GM21576 (cell line): Measurements from ENCODE around the gene CD200R1L.
"Not testable (repeated sequence)": the region's sequence is repeated elsewhere in the genome, so short reads cannot be mapped to it uniquely, and the experiment has no call there.

ENCODE experiments used
- ATAC-seq: cut with Tn5 transposase; IDR thresholded peaks from one replicate; pipeline ENCODE4 v1.9.1; 2021; ENCODE audit warnings: mild to moderate bottlenecking, moderate library complexity; ENCODE audit not compliant: unreplicated experiment

CD200R1L gene, protein sequence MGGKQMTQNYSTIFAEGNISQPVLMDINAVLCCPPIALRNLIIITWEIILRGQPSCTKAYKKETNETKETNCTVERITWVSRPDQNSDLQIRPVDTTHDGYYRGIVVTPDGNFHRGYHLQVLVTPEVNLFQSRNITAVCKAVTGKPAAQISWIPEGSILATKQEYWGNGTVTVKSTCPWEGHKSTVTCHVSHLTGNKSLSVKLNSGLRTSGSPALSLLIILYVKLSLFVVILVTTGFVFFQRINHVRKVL

GRCh38 chr3:112846764-112847163 lies at the start of gene CD200R1L:
CD200R1L (minus strand) TSS chr3:112846864; CDS start chr3:112829367, 17,497 bp downstream.
- ATAC-seq: no peak

DNA sequence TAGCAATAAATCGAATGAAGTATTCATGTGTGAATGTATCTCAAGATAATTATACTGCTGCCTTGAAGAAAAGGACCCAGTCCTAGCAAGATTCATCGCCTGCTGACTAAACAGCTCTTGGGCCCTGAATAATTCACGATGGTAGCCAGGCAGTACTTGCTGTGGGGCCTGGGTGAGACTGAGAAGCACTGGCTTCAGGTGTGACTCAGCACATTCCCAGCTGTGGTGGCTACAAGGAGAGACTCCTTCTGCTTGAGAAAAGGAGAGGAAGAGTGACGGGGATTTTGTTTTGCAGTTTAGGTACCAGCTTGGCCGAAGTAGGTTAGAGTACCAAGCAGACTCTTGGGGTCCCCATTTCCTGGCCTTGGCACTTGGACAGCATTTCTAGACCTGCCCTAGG lies 47.6 kb upstream of the CD200R1L start:
- ATAC-seq: no peak

DNA sequence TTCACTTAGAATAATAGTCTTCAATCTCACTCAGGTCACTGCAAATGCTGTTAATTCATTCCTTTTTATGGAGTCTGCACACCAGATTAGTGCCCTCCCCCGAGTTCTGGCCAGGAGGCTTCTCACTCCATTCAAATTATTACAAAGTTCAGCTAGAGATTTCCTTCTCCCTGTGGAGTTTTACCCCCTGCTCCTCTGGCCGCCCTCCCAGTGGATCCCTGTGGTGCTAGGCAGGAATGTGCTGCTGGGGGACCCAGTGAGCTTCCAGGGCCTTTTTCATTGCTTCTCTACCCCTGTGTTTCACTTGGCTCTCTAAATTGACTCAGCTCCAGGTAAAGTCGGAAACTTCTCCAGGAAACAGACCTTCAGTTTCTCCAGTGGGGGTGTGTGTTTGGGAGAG lies 42.7 kb upstream of the CD200R1L start:
- ATAC-seq: no peak

- ATAC-seq: no peak
Observed at GRCh38 chr3:112888381-112889085, 41.9 kb upstream of the CD200R1L start.

- ATAC-seq: no peak
Observed at GRCh38 chr3:112884678-112885290, 38.1 kb upstream of the CD200R1L start.

DNA sequence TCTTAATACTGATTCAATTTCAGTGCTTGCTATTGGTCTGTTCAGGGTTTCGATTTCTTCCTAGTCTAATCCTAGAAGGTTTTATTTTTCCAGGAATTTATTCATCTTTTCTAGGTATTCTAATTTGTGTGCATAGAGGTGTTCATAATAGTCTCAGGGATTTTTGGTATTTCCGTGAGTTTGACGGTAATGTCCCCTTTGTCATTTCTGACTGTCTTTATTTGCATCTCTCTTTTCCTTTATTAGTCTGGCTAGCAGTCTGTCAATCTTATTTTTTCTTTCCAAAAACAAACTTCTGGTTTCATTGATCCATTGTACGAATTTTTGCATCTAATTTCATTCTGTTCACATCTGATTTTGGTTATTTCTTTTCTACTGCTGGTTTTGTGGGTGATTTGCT lies 35.2 kb upstream of the CD200R1L start:
- no peak for ATAC-seq

DNA sequence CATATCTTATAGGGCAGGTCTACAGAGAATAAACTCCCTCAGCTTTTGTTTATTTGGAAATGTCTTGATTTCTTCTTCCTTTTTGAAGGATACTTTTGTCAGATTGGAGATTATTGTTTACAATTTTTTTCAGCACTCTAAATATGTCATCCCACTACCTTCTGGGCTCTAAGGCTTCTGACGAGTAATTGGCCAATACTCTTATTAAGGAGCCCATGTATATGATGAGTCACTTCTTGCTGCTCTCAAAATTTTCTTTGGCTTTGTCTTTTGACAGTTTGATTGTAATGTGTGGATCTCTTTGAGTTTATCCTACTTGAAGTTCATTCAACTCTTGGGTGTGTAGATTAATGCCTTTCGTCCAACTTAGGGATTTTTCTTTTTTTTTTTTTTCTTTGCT lies 28.9 kb upstream of the CD200R1L start:
- ATAC-seq: no peak

GRCh38 chr3:112874725-112875124 lies 28.1 kb upstream of the CD200R1L start:
- no peak for ATAC-seq

GRCh38 chr3:112873632-112874031 lies 27.0 kb upstream of the CD200R1L start:
- peak; percentile 82 for ATAC-seq

- no peak for ATAC-seq
Observed at GRCh38 chr3:112871735-112872134, 25.1 kb upstream of the CD200R1L start.

DNA sequence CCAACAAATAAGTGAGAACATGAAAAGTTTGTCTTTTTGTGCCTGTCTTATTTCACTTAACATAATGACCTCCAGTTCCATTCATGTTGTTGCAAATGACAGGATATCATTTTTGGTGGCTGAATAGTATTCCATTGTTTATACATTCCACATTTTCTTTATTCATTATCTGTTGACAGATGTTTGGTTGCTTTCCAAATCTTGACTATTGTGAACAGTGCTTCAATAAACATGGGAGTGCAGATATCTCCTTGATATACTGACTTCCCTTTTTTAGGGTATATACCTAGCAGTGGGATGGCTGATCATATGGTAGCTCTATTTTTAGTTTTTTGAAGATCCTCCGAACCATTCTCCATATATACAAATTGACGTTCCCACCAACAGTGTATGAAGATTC lies 19.1 kb upstream of the CD200R1L start:
- ATAC-seq: no peak

DNA sequence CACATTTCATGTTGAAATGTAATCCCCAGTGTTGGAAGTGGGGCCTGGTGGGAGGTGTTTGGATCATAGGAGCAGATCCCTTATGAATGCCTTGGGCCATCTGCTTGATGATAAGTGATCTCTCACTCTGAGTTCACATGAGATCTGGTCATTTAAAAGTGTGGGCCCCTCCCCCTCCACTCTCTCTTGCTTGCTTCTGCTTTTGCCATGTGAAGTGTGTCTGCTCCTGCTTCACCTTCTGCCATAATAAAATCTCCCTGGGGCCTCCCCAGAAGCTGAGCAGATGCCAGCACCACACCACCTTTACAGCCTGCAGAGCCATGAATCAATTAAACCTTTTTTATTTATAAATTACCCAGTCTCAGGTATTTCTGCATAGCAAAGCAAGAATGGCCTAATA lies 14.2 kb upstream of the CD200R1L start:
- no peak for ATAC-seq

- ATAC-seq: no peak
Observed at GRCh38 chr3:112858410-112859069, 11.9 kb upstream of the CD200R1L start.

DNA sequence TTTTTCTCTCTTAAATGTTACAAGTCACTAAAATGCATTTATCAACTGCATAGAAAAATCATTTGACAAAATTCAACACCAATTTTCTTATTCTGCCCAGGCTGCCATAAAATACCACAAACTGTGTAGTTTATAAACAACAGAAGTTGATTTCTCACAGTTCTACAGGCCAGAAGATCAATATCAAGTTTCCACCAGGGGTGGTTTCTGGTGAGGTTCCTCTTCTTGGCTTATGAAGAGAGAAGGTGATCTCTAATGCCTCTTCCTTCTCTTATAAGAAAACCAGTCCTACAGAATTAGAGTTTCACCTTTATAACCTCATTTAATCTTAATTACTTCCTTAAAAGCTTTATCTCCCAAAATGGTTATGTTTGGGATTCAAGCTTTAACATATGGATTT lies 10.9 kb upstream of the CD200R1L start:
- ATAC-seq: no peak

GRCh38 chr3:112856537-112856936 lies 9.9 kb upstream of the CD200R1L start:
- ATAC-seq: no peak

DNA sequence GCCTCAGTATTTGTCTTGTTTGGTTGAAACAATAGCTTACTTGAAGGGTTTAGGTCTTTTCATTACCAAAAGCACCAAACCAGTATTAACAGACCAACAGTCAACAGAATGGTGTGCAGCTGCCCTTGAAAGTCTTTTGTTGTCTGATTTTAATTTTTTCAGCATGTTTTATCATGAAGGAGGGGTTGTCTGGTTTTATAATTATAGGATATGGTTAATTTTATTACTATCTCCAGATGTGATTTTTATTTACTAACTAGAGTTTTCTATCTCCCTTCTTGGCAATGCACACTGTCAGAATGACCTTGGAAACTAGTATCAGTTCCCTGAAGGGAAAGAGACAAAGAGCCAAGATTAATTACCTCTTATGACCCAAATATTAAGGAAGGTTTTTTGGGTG lies 9.2 kb upstream of the CD200R1L start:
- ATAC-seq: no peak

- ATAC-seq: not testable (repeated sequence)
Observed at GRCh38 chr3:112855074-112855473, 8.4 kb upstream of the CD200R1L start.

GRCh38 chr3:112848196-112848595 lies 1.5 kb upstream of the CD200R1L start:
- no peak for ATAC-seq

GRCh38 chr3:112847692-112848091 lies 1.0 kb upstream of the CD200R1L start:
- peak; percentile 83 for ATAC-seq

DNA sequence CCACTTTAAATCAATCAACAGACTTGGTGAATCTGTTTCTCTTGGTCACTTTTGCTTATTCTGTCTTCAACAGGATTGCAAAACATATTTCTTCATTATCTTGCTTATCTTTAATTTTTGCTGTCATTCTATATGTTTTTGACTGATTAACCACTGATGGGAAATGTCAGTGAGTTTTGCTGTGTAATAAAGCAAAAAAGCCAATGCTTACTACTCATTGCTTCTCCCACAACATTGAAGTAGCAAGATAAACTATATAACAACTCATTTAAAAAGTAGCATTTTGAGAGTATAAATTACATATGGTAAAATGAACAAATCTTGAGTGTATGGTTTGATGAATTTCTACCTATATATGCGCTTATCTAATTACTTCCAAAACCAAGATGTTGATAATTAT lies 892 bp downstream of the CD200R1L start:
- no peak for ATAC-seq

- no peak for ATAC-seq
Observed at GRCh38 chr3:112829046-112829445, 17.6 kb downstream of the CD200R1L start.
